Right cardiac atrium (tissue), 5 donors: ENCODE data around the gene SLC7A10. TPM values are rescaled to one million over a fixed set of nuclear protein-coding genes. Genes with fewer than 3 reads are reported as not detected.

ENCODE experiments used
- ATAC-seq, 2 donors: fragments of 200-7000 bp; cut with Tn5 transposase; one replicate each; pipeline versions ENCODE4 v1.8.0 to v1.9.1; 2020; ENCODE audit warnings: moderate library complexity in 2 of 2, mild to moderate bottlenecking in 1 of 2
- DNase-seq, 3 donors: peaks; one replicate each; pipeline ENCODE4 v3.0.0-alpha.2; 2020
- H3K27ac ChIP-seq: one replicate; pipeline ENCODE4 v1.5.1; 2013; ENCODE audit warnings: mild to moderate bottlenecking, low read length, control low read depth, moderate library complexity
- H3K27me3 ChIP-seq: one replicate; pipeline ENCODE4 v1.6.1; 2013; ENCODE audit not compliant: control insufficient read depth, insufficient read depth
- H3K4me1 ChIP-seq: one replicate; pipeline ENCODE4 v1.6.1; 2013; ENCODE audit warnings: low read length; ENCODE audit not compliant: control insufficient read depth, insufficient read depth
- H3K4me3 ChIP-seq: one replicate; pipeline ENCODE4 v1.5.1; 2013; ENCODE audit warnings: low read length, control low read depth
- H3K9me3 ChIP-seq: one replicate; pipeline ENCODE4 v1.6.1; 2013; ENCODE audit warnings: low read length; ENCODE audit not compliant: control insufficient read depth
- WGBS: extraction: QIAGEN DNeasy Blood & Tissue Kit; methylation state at CpG from one replicate; pipeline ENCODE4 v1.1.7; 2013; 5-methylcytosine and 5-hydroxymethylcytosine counted together
- intact Hi-C, 4 donors: fragments of 100-400 bp; cut with DNase I; formaldehyde crosslinking; loops; one replicate each; pipeline versions ENCODE4 v1.11.0 to v1.14.0; 2022 to 2023
- long read RNA-seq, 4 donors: library from polyadenylated mRNA; unstranded; transcript quantifications; one replicate each; pipeline ENCODE4 v2.0.0, GENCODE V29; 2020 to 2021
- polyA plus RNA-seq: library from polyadenylated mRNA; stranded (reverse); fragments of 200-250 nt; gene quantifications from one replicate; pipeline ENCODE4 v1.2.3, GENCODE V29; 2013
- total RNA-seq, 4 donors: library from RNA; stranded (reverse); fragmentation: NEBNext Ultra II Directional; extraction: Animal tissue kit (Norgen Biotek cat#: 25700); gene quantifications; one replicate each; pipeline ENCODE4 v1.2.1, GENCODE V29; 2021
- donor health status: healthy with polysubstance abuse.
- donor health status: DM: no; HTN: yes; CAD: no.
- donor health status: DM: no; HTN: no; CAD: no.
- donor health status: DM: no; HTN: yes; CAD: no; lungs with severe emphysema.
- donor health status: DM: yes; HTN: yes; CAD: no.

SLC7A10 gene
- total RNA-seq (not detected), polyA plus RNA-seq (0.70 TPM)
- long read RNA-seq, donor 1: 0 reads
- long read RNA-seq, donor 2: 0 reads
- long read RNA-seq, donor 3: 0 reads
- long read RNA-seq, donor 4: 0 reads

DNA sequence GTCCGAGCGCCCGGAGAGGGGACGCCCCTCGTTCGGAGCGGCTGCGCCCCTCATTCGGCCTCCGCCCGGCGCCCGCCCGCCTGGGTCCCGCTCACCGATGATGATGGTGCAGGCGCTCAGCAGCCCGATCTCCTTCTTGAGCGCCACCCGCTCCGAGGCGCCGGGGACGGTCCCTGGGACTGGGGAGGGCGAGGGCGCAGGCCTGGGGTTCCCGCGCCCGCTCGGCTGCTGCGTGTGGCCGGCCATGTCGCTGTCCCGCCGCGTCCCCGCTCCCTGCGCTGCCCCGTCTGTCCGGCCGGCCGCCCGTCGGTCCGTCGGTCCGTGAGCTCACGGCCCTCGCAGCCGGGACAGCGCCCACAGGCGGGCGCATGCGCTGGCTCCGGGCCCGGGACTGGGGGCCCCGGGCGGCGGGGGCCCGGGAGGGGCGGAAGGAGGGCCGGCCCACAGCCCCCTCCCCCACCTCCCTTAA is at the start of gene SLC7A10:
TSS of gene SLC7A10 (minus strand) at position 393 of the 469 bp plus-strand sequence. CDS start at position 246, 147 bp downstream.
- Histone ChIP-seq H3K9me3 (peaks cover 5% of the 10 kb centered on the region), H3K27me3 (no peaks in the 10 kb centered on the region), H3K27ac (no peak within 1 kb of the TSS), H3K4me3 (peak within 1 kb of the TSS; percentile 24), H3K4me1 (no peaks in the 10 kb centered on the region)
- intact Hi-C loops: no loop called here
- WGBS: 2% methylated on average over 62 of the region's 62 CpGs
- ATAC-seq: peak in 1 of 2 donors; percentile 33
- peak in 2 of 3 donors; percentile 41 to 43 for DNase-seq

DNA sequence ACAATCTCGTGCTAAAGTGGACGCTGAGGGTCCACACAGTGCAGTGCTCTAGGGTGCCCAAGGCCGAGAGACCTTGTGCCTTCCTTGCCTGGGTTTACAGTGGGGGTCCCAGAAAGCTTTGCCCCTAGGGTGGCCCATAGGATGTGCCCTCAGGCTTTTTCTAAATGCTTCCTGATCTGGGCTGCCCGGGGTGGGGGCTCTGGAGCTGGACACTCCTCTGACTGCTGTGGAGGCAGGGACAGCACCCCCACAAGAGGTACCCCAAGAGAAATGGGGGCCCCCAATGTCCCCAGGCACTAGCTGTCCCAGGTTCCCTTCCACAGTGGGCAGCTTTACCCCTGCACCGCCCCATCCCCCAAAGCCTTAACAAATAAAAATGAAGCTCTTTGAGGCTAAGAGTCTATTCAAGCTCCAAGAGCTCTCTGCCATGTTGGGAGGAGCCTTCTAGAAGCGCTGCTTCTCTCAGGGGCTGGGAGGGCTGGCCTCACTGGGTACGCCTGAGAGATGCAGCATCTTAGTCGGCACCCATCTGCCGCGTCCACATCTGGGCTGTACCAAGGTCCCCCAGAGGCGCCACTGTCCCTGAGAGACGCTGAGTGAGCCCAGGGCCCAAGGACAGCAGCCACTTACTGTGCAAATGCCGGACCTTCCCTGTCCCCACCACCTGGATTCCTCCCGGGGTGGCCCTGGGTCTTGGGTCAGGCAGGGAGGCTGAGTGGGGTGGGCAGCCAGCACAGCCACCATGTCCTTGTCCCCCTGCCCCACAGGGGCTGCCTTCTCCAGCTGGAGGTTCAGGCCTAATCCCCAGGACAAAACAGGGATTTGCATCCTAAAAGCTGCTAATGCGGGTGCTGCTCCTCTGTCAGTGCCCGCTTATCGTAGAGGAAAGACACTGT is 49.3 kb upstream of the SLC7A10 start:
- intact Hi-C loops: no loop called here
- ATAC-seq (no peak), DNase-seq (peak in 1 of 3 donors; percentile 28)
- no peaks in the 10 kb centered on the region for H3K27me3 ChIP-seq
- H3K4me3 ChIP-seq: no peak overlapping the region
- H3K4me1 ChIP-seq: no peaks in the 10 kb centered on the region
- no peak overlapping the region for H3K27ac ChIP-seq
- no peaks in the 10 kb centered on the region for H3K9me3 ChIP-seq
- WGBS: 86% methylated on average over 17 of the region's 17 CpGs

DNA sequence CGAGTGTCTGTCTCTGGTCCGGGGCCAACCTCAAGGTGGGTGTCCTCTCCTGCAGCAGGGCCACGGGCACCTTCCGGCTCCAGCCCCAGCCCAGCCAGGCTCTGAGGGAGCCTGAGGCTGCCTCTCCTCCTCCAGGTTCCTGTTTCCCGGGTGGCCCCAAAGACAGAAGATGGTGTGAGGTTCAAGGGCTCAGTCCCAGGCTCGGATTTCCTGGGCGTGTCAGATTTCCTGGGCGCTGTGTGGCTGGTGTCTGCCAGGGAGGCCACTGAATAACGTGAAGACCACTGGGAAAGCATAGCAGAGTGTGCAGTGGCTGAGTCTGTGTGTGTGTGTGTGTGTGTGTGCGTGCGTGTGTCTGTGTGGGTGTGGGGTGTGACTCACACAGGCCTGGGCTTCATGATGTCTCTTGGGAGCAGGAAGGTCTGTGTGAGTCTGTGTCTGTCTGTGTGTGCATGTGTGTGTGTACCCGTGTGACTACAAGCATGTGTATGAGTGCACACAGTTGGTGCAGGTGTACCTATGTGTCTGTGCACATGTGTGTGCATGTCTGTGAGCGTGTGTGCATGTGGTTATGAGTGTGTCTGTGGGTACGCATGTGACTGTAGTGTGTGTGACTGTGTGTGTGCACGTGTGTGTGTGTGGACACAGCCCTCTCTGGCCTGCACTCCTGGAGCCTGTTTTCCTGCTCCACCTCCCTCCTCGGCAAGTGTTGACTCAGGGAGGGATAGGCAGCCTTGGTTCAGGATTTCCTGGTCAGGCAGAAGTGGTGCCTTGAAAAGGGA is 48.4 kb upstream of the SLC7A10 start:
- Histone ChIP-seq H3K4me3 (no peak overlapping the region), H3K27ac (no peak overlapping the region), H3K27me3 (no peaks in the 10 kb centered on the region), H3K4me1 (no peaks in the 10 kb centered on the region), H3K9me3 (no peaks in the 10 kb centered on the region)
- ATAC-seq (peak; percentile 20 to 64), DNase-seq (peak in 2 of 3 donors; percentile 47 to 55)
- 41% methylated on average over 16 of the region's 16 CpGs for WGBS
- intact Hi-C loops: no loop called here

DNA sequence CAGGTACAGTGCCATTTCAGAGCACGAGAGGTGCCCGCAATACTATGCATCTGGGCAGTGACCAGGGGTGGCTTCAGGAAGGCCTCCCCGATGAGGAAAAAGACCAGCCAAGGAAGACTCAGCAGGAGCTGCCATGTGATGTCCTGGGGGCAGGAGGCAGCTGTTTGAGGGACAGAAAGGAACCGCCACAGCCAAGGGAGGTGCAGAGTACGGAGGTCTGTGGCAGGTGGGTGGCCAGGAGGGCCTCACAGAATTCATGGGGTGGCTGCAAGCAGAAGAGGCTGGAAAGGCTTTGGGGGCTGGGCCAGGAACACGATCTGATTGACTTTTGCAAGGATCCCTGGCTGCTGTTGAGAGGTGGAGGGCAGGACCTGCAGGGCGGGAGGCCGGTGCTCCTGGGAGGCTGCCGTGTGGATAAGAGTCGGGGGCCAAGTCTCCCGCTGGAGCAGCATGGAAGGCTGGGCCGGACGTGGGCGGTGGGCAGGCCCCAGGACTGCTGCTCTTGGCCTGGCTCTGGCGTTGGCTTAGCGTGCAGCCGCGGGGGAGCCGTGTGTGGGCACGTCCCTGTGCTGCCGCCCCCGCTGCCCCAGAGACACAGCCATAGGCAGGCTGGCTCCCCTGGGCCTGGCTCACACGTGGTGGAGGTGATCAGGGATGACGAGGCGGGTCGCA is 47.6 kb upstream of the SLC7A10 start:
- 60% methylated on average over 26 of the region's 26 CpGs for WGBS
- H3K4me1 ChIP-seq: no peaks in the 10 kb centered on the region
- no peaks in the 10 kb centered on the region for H3K27me3 ChIP-seq
- no peak overlapping the region for H3K27ac ChIP-seq
- H3K4me3 ChIP-seq: no peak overlapping the region
- H3K9me3 ChIP-seq: no peaks in the 10 kb centered on the region
- intact Hi-C loops: no loop called here
- DNase-seq: peak in 1 of 3 donors; percentile 53
- ATAC-seq: peak; percentile 6 to 7

DNA sequence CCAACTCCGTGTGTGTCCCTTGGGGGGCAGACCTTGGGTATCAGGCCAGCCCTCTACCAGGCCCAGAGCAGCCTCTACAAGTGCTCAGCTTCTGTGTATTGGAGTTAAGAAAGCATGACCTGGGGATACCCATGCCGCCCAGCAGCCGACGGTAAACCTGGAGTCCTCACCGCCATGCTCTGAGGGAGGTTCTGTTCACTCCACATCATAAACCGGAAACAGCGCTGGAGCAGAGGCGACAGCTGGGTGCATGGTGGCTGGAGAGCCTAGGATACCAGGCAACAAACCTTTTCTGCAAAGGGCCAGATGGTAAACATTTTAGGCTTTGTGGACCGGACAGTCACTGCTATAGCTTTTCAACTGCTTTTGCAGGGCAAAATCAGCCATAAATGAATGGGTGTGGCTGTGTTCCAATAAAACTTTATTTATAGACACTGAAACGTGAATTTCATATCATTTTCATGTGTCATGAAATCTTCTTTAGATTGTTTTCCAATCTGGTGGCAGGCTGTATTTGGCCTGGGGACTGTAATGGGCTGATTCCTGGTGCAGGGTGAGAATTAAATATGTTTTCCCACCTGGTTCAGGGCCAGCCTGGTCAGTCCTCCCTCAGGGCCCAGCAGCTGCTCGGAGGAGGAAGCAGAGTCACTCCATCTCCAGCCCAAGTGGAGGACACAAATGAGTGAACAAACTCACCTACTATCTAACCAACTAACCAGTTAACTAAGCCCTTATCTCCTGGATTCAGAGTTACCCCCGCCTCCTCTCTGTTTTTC is 45.8 kb upstream of the SLC7A10 start:
- ATAC-seq (no peak), DNase-seq (peak in 2 of 3 donors; percentile 22 to 23)
- Histone ChIP-seq H3K27me3 (no peaks in the 10 kb centered on the region), H3K27ac (no peak overlapping the region), H3K4me3 (no peak overlapping the region), H3K4me1 (no peaks in the 10 kb centered on the region), H3K9me3 (no peaks in the 10 kb centered on the region)
- intact Hi-C loops: no loop called here
- WGBS: 90% methylated on average over 12 of the region's 12 CpGs

DNA sequence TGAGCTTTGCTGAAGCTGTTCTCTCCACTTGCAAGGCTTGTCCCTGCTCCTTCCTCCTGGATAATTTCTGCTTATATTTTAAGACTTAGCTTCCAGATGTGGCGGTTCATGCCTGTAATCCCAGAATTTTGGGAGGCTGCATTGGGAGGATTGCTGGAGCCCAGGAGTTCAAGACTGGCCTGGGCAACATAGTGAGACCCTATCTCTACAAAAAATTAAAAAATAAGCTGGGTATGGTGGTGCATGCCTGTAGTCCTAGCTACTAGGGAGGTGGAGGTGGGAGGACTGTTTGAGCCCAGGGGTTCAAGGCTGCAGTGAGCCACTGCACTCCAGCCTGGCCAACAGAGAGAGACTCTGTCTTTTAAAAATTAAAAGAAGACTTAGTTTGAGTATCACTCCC is 45.1 kb upstream of the SLC7A10 start:
- Histone ChIP-seq H3K4me1 (no peaks in the 10 kb centered on the region), H3K27ac (no peak overlapping the region), H3K4me3 (no peak overlapping the region), H3K27me3 (no peaks in the 10 kb centered on the region), H3K9me3 (no peaks in the 10 kb centered on the region)
- no peak for ATAC-seq
- intact Hi-C loops: no loop called here
- no peak for DNase-seq
- WGBS: 96% methylated on average over 1 of the region's 1 CpG

DNA sequence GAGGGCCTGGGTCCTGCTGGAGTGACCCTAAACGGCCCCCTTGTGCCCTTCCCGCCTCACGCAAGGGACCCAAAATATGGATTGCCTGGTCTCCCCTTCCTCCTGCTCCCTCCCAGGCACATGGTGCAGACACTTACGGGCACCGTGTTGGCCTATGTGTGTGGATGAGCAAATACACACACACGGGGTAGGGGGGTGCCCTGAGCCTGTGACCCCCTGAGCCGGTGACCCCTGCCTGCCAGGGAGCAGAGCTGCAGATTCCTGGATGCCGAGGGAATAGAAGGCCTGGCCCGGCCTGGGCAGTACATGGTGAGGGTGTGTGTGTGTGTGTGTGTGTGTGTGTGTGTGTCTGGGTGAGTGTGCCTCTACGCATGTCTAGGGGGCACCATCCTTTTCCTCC is 43.4 kb upstream of the SLC7A10 start:
- 83% methylated on average over 10 of the region's 10 CpGs for WGBS
- no peak for DNase-seq
- no peak overlapping the region for H3K4me3 ChIP-seq

DNA sequence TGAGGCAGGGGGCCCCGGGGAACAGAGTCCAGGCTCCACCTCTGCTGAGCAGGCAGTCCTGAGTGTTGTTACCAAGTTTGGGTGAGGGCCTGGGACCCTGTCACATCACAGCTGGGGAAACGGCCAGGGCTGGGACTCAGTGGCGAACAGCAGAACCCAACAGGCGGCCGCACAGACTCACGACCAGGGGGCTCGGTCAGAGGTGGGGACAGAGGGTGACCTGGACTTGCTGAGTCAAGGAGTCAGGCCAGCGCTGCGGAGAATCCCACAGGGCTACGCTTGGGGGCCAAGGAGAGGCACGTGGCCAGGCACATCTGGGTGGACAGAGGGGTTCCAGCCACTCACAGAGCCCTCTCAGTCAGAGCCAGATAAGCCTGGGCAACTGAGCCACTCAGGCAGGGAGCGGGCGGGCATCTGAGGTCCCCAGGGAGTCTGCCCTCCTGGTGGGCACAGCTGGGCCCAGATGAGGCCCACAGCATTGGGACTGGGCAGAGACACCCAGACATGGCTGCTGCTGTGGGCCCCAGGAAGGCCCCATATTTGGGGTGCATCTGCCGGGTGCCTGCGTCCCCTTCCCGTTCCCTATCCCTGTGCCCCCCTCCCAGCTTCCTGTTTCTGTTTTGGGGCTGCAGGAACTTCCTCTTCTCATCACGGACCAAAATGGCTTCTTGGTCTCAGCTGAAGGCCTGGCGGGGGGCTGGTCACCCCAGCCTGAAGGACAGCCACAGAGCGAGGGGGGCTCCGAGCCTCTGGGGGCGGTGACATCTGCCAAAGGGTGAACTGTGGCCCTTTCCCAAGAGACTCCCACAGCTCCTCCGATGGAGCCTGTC is 42.7 kb upstream of the SLC7A10 start:
- intact Hi-C loops: no loop called here
- Histone ChIP-seq H3K27ac (no peak overlapping the region), H3K9me3 (no peaks in the 10 kb centered on the region), H3K4me3 (no peak overlapping the region), H3K4me1 (no peaks in the 10 kb centered on the region), H3K27me3 (no peaks in the 10 kb centered on the region)
- ATAC-seq (no peak), DNase-seq (peak in 2 of 3 donors; percentile 55 to 58)
- 74% methylated on average over 22 of the region's 22 CpGs for WGBS

More for the DNA sequence above, 43.4 kb upstream of the SLC7A10 start:
- Histone ChIP-seq H3K4me1 (no peaks in the 10 kb centered on the region), H3K27me3 (no peaks in the 10 kb centered on the region), H3K9me3 (no peaks in the 10 kb centered on the region), H3K27ac (no peak overlapping the region)
- intact Hi-C loops: no loop called here
- no peak for ATAC-seq

DNA sequence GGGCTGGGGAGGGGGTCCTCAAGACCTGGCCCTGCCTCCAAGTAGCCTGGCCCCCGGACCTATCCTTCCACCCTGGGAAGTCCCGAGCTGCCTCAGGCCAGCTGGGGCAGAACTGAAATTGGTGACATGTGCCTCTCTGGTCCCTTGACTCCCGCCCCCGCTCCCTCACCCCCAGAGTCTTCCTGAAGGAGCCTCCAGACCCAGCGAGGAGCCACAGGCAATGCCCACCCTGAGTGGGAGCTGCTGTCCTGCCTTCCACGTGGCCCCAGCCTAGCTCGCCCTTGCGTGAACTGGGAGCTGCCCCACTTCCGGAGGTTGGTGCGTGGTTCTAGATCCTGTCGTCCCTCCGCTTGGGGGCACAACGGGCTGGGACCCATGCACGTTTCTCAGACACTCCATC is 42.1 kb upstream of the SLC7A10 start:
- ATAC-seq (no peak), DNase-seq (peak in 2 of 3 donors; percentile 28 to 38)
- Histone ChIP-seq H3K4me1 (no peaks in the 10 kb centered on the region), H3K27ac (no peak overlapping the region), H3K27me3 (no peaks in the 10 kb centered on the region), H3K9me3 (no peaks in the 10 kb centered on the region), H3K4me3 (no peak overlapping the region)
- 59% methylated on average over 14 of the region's 14 CpGs for whole genome bisulfite sequencing
- intact Hi-C loops: no loop called here
